Type B pancreatic cell (in vitro differentiated cells): ENCODE results near the gene CCND3. TPM values are rescaled to one million over a fixed set of nuclear protein-coding genes. Genes with fewer than 3 reads are reported as not detected.

Source experiments
- DNase-seq: peaks from one replicate; pipeline ENCODE4 v3.0.0; 2021; ENCODE audit warnings: mixed read lengths; ENCODE audit not compliant: unreplicated experiment; ENCODE audit errors: extremely low spot score
- H3K27ac Mint-ChIP-seq: 2 replicates; pipeline ENCODE4 v1.8.0; 2021; ENCODE audit warnings: mild to moderate bottlenecking, mixed read lengths
- H3K27me3 Mint-ChIP-seq: 2 replicates; pipeline ENCODE4 v1.8.0; 2021; ENCODE audit warnings: mixed read lengths
- H3K36me3 Mint-ChIP-seq: 2 replicates; pipeline ENCODE4 v1.8.0; 2021; ENCODE audit warnings: mixed read lengths
- H3K4me1 Mint-ChIP-seq: one replicate; pipeline ENCODE4 v1.8.0; 2021; ENCODE audit warnings: mixed read lengths; ENCODE audit not compliant: unreplicated experiment
- H3K4me3 Mint-ChIP-seq: 2 replicates; pipeline ENCODE4 v1.8.0; 2021; ENCODE audit warnings: mild to moderate bottlenecking, mixed read lengths
- H3K9me3 Mint-ChIP-seq: 2 replicates; pipeline ENCODE4 v1.8.0; 2021; ENCODE audit warnings: mixed read lengths
- CTCF ChIP-seq: fragments of 200-600 bp; sonication (generic); conservative IDR thresholded peaks from 2 replicates; pipeline ENCODE4 v1.5.0; 2021; ENCODE audit warnings: antibody characterized with exemption, mild to moderate bottlenecking
- total RNA-seq: library from RNA; stranded (reverse); gene quantifications from 2 replicates; pipeline ENCODE4 v1.2.1, GENCODE V29; 2021; ENCODE audit warnings: low replicate concordance

The CCND3 gene
- total RNA-seq, 1 donor from 2014 or later = 60.4 TPM

- Mint-ChIP-seq H3K27me3 (no peaks in the 10 kb centered on the region), H3K4me3 (no peak overlapping the region), H3K9me3 (no peaks in the 10 kb centered on the region)
Observed at GRCh38 chr6:41935685-41936072, 5.9 kb downstream of the CCND3 start.

GRCh38 chr6:41935193-41935574 lies 6.4 kb downstream of the CCND3 start:
- TF ChIP-seq CTCF = no peak
- H3K9me3 Mint-ChIP-seq = no peaks in the 10 kb centered on the region
- no peak overlapping the region for H3K4me3 Mint-ChIP-seq
- peaks cover 22% of the 10 kb centered on the region for H3K36me3 Mint-ChIP-seq
- H3K4me1 Mint-ChIP-seq = peaks cover 25% of the 10 kb centered on the region
- H3K27ac Mint-ChIP-seq = peak overlapping the region; percentile 64
- H3K27me3 Mint-ChIP-seq = no peaks in the 10 kb centered on the region
- DNase-seq = no peak

More at GRCh38 chr6:41935685-41936072, 5.9 kb downstream of the CCND3 start:
- Mint-ChIP-seq H3K27ac (peak overlapping the region; percentile 83), H3K4me1 (peaks cover 28% of the 10 kb centered on the region), H3K36me3 (peaks cover 22% of the 10 kb centered on the region)
- no peak for DNase-seq
- TF ChIP-seq CTCF = no peak

GRCh38 chr6:41934278-41935192 lies 7.1 kb downstream of the CCND3 start:
- H3K9me3 Mint-ChIP-seq = no peaks in the 10 kb centered on the region
- peak overlapping the region; percentile 64 for H3K27ac Mint-ChIP-seq
- no peaks in the 10 kb centered on the region for H3K27me3 Mint-ChIP-seq
- no peak overlapping the region for H3K4me3 Mint-ChIP-seq
- TF ChIP-seq CTCF = no peak
- DNase-seq = no peak
- H3K36me3 Mint-ChIP-seq = peaks cover 22% of the 10 kb centered on the region
- H3K4me1 Mint-ChIP-seq = peaks cover 18% of the 10 kb centered on the region

- peaks cover 8% of the 10 kb centered on the region for H3K4me1 Mint-ChIP-seq
- peaks cover 25% of the 10 kb centered on the region for H3K36me3 Mint-ChIP-seq
- no peak for TF ChIP-seq CTCF
- no peaks in the 10 kb centered on the region for H3K27me3 Mint-ChIP-seq
- H3K9me3 Mint-ChIP-seq = no peaks in the 10 kb centered on the region
- H3K27ac Mint-ChIP-seq = no peak overlapping the region
- H3K4me3 Mint-ChIP-seq = no peak overlapping the region
- DNase-seq = no peak
Observed at GRCh38 chr6:41932378-41932777, 9.2 kb downstream of the CCND3 start.

GRCh38 chr6:41931792-41932191 lies 9.8 kb downstream of the CCND3 start:
- Mint-ChIP-seq H3K4me3 (no peak overlapping the region), H3K4me1 (peaks cover 8% of the 10 kb centered on the region), H3K27ac (no peak overlapping the region), H3K9me3 (no peaks in the 10 kb centered on the region), H3K36me3 (peaks cover 25% of the 10 kb centered on the region), H3K27me3 (no peaks in the 10 kb centered on the region)
- DNase-seq = no peak
- no peak for TF ChIP-seq CTCF
